Posterior vena cava (tissue), 2 donors: ENCODE results near the gene SNRPA. TPM values are rescaled to one million over a fixed set of nuclear protein-coding genes. Genes with fewer than 3 reads are reported as not detected.
"Not testable (repeated sequence)": the region's sequence is repeated elsewhere in the genome, so short reads cannot be mapped to it uniquely, and the experiment has no call there.

Experiments used
- DNase-seq: peaks from one replicate; pipeline ENCODE4 v3.0.0-alpha.2; 2020; ENCODE audit warnings: low spot score
- intact Hi-C, 2 donors: fragments of 100-400 bp; cut with DNase I; formaldehyde crosslinking; loops; one replicate each; pipeline versions ENCODE4 v1.14.1 to v1.14.2; 2022 to 2023
- total RNA-seq, 2 donors: library from RNA; stranded (reverse); fragmentation: NEBNext Ultra II Directional; extraction: Animal tissue kit (Norgen Biotek cat#: 25700); gene quantifications; one replicate each; pipeline ENCODE4 v1.2.1, GENCODE V29; 2021
- donor health status: DM: yes; HTN: yes; CAD: no.
- donor health status: DM: yes; HTN: yes; CAD: no.

Gene SNRPA
- total RNA-seq, 2 donors from 2014 or later = 37.1 to 46.1 TPM

GRCh38 chr19:40762754-40763470, 11.9 kb downstream of the SNRPA start:
- DNase-seq = no peak
- intact Hi-C loops = no loop called here

DNA sequence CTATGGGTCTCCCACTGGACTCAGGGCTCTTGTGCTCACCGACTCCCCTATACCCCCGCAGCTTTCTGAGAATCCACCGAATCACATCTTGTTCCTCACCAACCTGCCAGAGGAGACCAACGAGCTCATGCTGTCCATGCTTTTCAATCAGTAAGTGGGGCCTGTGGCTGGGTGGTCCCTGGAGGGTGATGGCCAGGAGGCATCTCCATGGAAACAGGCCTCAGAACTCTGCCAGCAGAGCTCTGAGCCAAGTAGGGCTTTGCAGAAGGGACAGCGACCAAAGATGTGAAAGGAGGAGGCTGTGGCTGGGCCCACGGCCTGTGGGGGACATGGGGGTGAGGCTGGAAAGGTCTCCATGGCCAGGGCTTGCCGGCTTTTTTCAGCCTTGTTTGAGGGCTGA, 12.5 kb downstream of the SNRPA start:
- intact Hi-C loops = no loop called here
- DNase-seq = no peak

GRCh38 chr19:40763963-40764362, 13.0 kb downstream of the SNRPA start:
- intact Hi-C loops = no loop called here
- no peak for DNase-seq

DNA sequence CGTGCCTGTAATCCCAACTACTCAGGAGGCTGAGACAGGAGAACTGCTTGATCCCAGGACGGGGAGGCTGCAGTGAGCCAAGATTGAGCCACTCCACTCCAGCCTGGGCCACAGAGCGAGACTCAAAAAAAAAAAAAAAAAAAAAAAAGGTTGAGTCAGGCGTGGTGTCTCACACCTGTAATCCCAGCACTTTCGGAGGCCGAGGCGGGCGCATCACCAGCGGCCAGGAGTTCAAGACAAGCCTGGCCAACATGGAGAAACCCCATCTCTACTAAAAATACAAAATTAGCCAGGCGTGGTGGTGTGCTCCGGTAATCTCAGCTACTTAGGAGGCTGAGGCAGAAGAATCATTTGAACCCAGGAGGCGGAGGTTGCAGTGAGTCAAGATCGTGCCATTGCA, 15.4 kb downstream of the SNRPA start:
- intact Hi-C loops = loop anchor here in 1 of 2 donors (5.0 kb wide), 1 partner anchor 206 kb away; no protein-coding TSS in a partner anchor
- not testable (repeated sequence) for DNase-seq

GRCh38 chr19:40768869-40769268, 17.9 kb downstream of the SNRPA start:
- no peak for DNase-seq
- intact Hi-C loops = loop anchor here in 1 of 2 donors (5.0 kb wide), 1 partner anchor 203 kb away; no protein-coding TSS in a partner anchor

GRCh38 chr19:40771101-40771862, 20.3 kb downstream of the SNRPA start:
- DNase-seq = not testable (repeated sequence)
- intact Hi-C loops = loop anchor here in 1 of 2 donors (1.0 kb wide), 1 partner anchor 35 kb away; no protein-coding TSS in a partner anchor

- intact Hi-C loops = loop anchor here in 1 of 2 donors (2.0 kb wide), 1 partner anchor 18 kb away; no protein-coding TSS in a partner anchor
- no peak for DNase-seq
These were observed 24.1 kb downstream of the SNRPA start, which contains the start of gene MIA for GRCh38 chr19:40774916-40775631. Gene MIA (plus strand): TSS chr19:40775521. CDS start chr19:40775543, 22 bp downstream.

- DNase-seq = no peak
- intact Hi-C loops = loop anchor here in 1 of 2 donors (2.0 kb wide), 1 partner anchor 19 kb away; no protein-coding TSS in a partner anchor
These were observed 24.6 kb downstream of the SNRPA start for GRCh38 chr19:40775632-40776022.

- no peak for DNase-seq
- intact Hi-C loops = no loop called here
These were observed 25.4 kb downstream of the SNRPA start for GRCh38 chr19:40776364-40776763.

GRCh38 chr19:40776932-40777644, 26.1 kb downstream of the SNRPA start:
- intact Hi-C loops = no loop called here

GRCh38 chr19:40777645-40777936, 26.6 kb downstream of the SNRPA start:
- DNase-seq = no peak
- intact Hi-C loops = no loop called here

More at GRCh38 chr19:40776932-40777644, 26.1 kb downstream of the SNRPA start:
- peak; percentile 93 for DNase-seq

GRCh38 chr19:40777937-40778705, 27.1 kb downstream of the SNRPA start, which contains the start of gene RAB4B:
Gene RAB4B (plus strand): TSS chr19:40778247. CDS start chr19:40778376, 129 bp downstream.
- intact Hi-C loops = no loop called here
- DNase-seq = peak; percentile 100

- intact Hi-C loops = no loop called here
- DNase-seq = no peak
These were observed 27.8 kb downstream of the SNRPA start for GRCh38 chr19:40778706-40779284.

DNA sequence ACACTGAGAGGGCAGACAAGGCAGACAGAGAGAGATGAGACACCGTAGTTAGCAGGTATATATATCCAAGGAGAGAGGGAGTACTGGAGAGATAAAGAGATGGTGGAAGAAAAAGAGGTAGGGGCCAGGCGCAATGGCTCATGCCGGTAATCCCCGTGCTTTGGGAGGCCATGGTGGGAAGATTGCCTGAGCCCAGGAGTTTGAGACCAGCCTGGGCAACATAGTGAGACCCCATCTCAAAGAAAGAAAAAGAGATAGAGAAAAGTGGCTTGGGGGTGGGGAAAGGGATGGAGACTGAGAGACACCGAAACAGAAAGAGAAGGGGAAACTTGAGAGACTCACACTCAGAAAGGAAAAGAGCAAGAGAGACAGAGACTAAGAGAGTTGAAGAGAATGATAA, 29.6 kb downstream of the SNRPA start:
- intact Hi-C loops = no loop called here
- DNase-seq = no peak

DNA sequence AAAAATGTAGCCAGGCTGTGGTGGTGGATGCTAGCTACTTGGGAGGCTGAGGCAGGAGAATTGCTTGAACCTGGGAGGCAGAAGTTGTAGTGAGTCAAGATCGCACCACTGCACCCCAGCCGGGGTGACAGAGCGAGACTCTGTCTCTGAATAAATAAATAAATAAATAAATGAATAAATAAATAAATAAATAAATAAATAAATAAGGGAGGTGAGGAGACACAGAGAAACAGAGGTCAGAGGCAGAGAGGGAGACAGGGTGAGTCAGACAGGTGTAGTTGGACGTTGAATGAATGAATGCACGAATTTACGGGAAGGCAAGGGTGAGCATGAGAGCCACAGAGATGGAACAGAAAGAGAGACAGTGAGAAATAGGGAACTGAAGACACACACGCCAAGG, 30.1 kb downstream of the SNRPA start:
- no peak for DNase-seq
- intact Hi-C loops = no loop called here

GRCh38 chr19:40783711-40784110, 32.7 kb downstream of the SNRPA start:
- no peak for DNase-seq
- intact Hi-C loops = no loop called here

- DNase-seq, intact Hi-C loops: not testable (repeated sequence)
These were observed 33.1 kb downstream of the SNRPA start for GRCh38 chr19:40784146-40784545.

- intact Hi-C loops = no loop called here
- no peak for DNase-seq
These were observed 34.5 kb downstream of the SNRPA start for GRCh38 chr19:40785526-40785925.
